Measurements from ENCODE around the gene NFKBIA. TPM values are rescaled to one million over a fixed set of nuclear protein-coding genes. Genes with fewer than 3 reads are reported as not detected.

Gene NFKBIA
- polyA plus RNA-seq, 2 of the 4 experiments (the other 2 are of a cell fraction), result 65.0 to 115 TPM

- CTCF ChIA-PET, result interaction anchor here (0.6 to 1.1 kb wide), 4 partner anchors 13 to 237 kb away, joined by 3 to 5 read pairs (median 4); no protein-coding TSS in a partner anchor
- no peak for ATAC-seq
- FAIRE-seq, result no peak
- Histone ChIP-seq H3K4me2 (no peak overlapping the region), H3K27ac (peak overlapping the region; percentile 63 to 73; a peak in 2 of 6 replicates), H3K4me1 (peaks cover 13% of the 10 kb centered on the region), H3K9me3 (no peaks in the 10 kb centered on the region), H3K4me3 (no peak overlapping the region)
- POLR2A ChIA-PET, result interaction anchor here (1.6 to 2.9 kb wide), 2 partner anchors 11 to 100 kb away, joined by 4 to 8 read pairs; partner anchors contain the start of gene PSMA6
- 69% methylated on average over 1 of the region's 1 CpG for WGBS (ENCODE audit: missing lambda C conversion rate)
- TF ChIP-seq KDM5A (IDR thresholded peaks at IDR 0.05), result no peak
- no peak for TF ChIP-seq EHMT2 (IDR thresholded peaks at IDR 0.05; ENCODE audit: low read depth)
- TF ChIP-seq E2F6 (IDR thresholded peaks at IDR 0.05; ENCODE audit: borderline replicate concordance, low read depth), result no peak
- no peak for TF ChIP-seq CBX2 (IDR thresholded peaks at IDR 0.05; ENCODE audit: borderline replicate concordance, low read depth)
- no peak for TF ChIP-seq NFE2L2 (conservative IDR thresholded peaks at IDR 0.05; ENCODE audit: low read length)
- no peak for TF ChIP-seq FOXS1 (CRISPR knock-in tag; IDR thresholded peaks at IDR 0.05)
- TF ChIP-seq REST (IDR thresholded peaks at IDR 0.05), result no peak
- no peak for TF ChIP-seq CTCF (IDR thresholded peaks at IDR 0.05)
- no peak for TF ChIP-seq TFCP2L1 (CRISPR knock-in tag; IDR thresholded peaks at IDR 0.05)
- no peak for TF ChIP-seq PBX3 (IDR thresholded peaks at IDR 0.05)
- TF ChIP-seq RCOR1 (IDR thresholded peaks at IDR 0.05; ENCODE audit: low read depth, low read length), result no peak
- TF ChIP-seq PHF8 (IDR thresholded peaks at IDR 0.05; ENCODE audit: borderline replicate concordance, low read depth), result no peak
- TF ChIP-seq HDAC2 (IDR thresholded peaks at IDR 0.05), result no peak
- no peak for TF ChIP-seq MAZ (IDR thresholded peaks at IDR 0.05; ENCODE audit: borderline replicate concordance, low read depth, low read length)
- TF ChIP-seq USF2 (IDR thresholded peaks at IDR 0.05), result no peak
- no peak for TF ChIP-seq ZSCAN20 (CRISPR knock-in tag; IDR thresholded peaks at IDR 0.05)
- no peak for DNase-seq (ENCODE audit: low read depth in 1 of 2, low spot score in 1 of 2)
Observed at GRCh38 chr14:35392103-35392502, 12.4 kb downstream of the NFKBIA start.

GRCh38 chr14:35391388-35391710 lies 13.2 kb downstream of the NFKBIA start:
- peak overlapping the region; percentile 63 to 73; a peak in 5 of 6 replicates for H3K27ac ChIP-seq
- ChIA-PET CTCF (no interaction called here), POLR2A (interaction anchor here (1.6 kb wide), 1 partner anchor 12 kb away, joined by 4 read pairs; no protein-coding TSS in a partner anchor)
- H3K9me3 ChIP-seq, result no peaks in the 10 kb centered on the region
- H3K4me2 ChIP-seq, result peak overlapping the region; percentile 15; the same call in 2 of the 3 replicates
- WGBS (ENCODE audit: missing lambda C conversion rate), result 88% methylated on average over 3 of the region's 3 CpGs
- peaks cover 14% of the 10 kb centered on the region for H3K4me1 ChIP-seq
- H3K4me3 ChIP-seq, result no peak overlapping the region
- FAIRE-seq (no peak), ATAC-seq (no peak), DNase-seq (ENCODE audit: low read depth in 1 of 2, low spot score in 1 of 2) (no peak)
- TF ChIP-seq FOXS1 (CRISPR knock-in tag; IDR thresholded peaks at IDR 0.05) (no peak), ZC3H11A (IDR thresholded peaks at IDR 0.05) (no peak), REST (IDR thresholded peaks at IDR 0.05) (no peak), E2F6 (IDR thresholded peaks at IDR 0.05; ENCODE audit: borderline replicate concordance, low read depth) (no peak), CBX2 (IDR thresholded peaks at IDR 0.05; ENCODE audit: borderline replicate concordance, low read depth) (no peak), TP53 (CRISPR knock-in tag; IDR thresholded peaks at IDR 0.05) (no peak), BHLHE40 (IDR thresholded peaks at IDR 0.05; ENCODE audit: low read depth, low read length) (no peak), NFE2L2 (conservative IDR thresholded peaks at IDR 0.05; ENCODE audit: low read length) (no peak), FOSB (CRISPR knock-in tag; IDR thresholded peaks at IDR 0.05) (no peak), MAX (IDR thresholded peaks at IDR 0.05) (no peak), ELK1 (IDR thresholded peaks at IDR 0.05; ENCODE audit: low read depth, low read length) (no peak)

Measured in A549 (cell line).